CD14-positive monocyte (primary cell): ENCODE results near the gene DPF3. TPM values are rescaled to one million over a fixed set of nuclear protein-coding genes. Genes with fewer than 3 reads are reported as not detected.

Source experiments
- DNase-seq, 3 donors: peaks; one replicate each; pipeline ENCODE4 v3.0.0-alpha.2; 2011 to 2022
- H2AFZ ChIP-seq: 2 replicates; pipeline ENCODE4 v1.6.0; 2012; ENCODE audit warnings: mild to moderate bottlenecking, low read depth, low read length, inconsistent platforms; ENCODE audit not compliant: insufficient read depth, poor library complexity, severe bottlenecking
- H3K27ac ChIP-seq, 2 donors: 1 replicate in 1 of 2; 2 replicates in 1 of 2; pipeline ENCODE4 v1.5.1; 2012 to 2013; ENCODE audit warnings: low read length in 2 of 2, control low read depth in 1 of 2, inconsistent platforms in 1 of 2, low read depth in 1 of 2, mild to moderate bottlenecking in 1 of 2
- H3K27me3 ChIP-seq, 2 donors: one replicate each; pipeline versions ENCODE4 v1.6.0 to v1.6.1; 2011 to 2013; ENCODE audit warnings: low read length in 2 of 2; ENCODE audit not compliant: control insufficient read depth in 2 of 2, insufficient read depth in 2 of 2
- H3K36me3 ChIP-seq, 2 donors: replicated peaks in 1 of 2; 1 replicate in 1 of 2; 2 replicates in 1 of 2; pipeline versions ENCODE4 v1.5.1 to v1.6.1; 2012 to 2013; ENCODE audit warnings: low read length in 2 of 2, control low read depth in 1 of 2, inconsistent platforms in 1 of 2, mild to moderate bottlenecking in 1 of 2; ENCODE audit not compliant: insufficient read depth in 2 of 2, control insufficient read depth in 1 of 2
- H3K4me1 ChIP-seq, 2 donors: 1 replicate in 1 of 2; 2 replicates in 1 of 2; pipeline versions ENCODE4 v1.5.1 to v1.6.1; 2012 to 2013; ENCODE audit warnings: low read length in 2 of 2, control low read depth in 1 of 2, inconsistent platforms in 1 of 2, mild to moderate bottlenecking in 1 of 2, moderate library complexity in 1 of 2; ENCODE audit not compliant: insufficient read depth in 2 of 2, control insufficient read depth in 1 of 2
- H3K4me2 ChIP-seq: replicated peaks from 2 replicates; pipeline ENCODE3; 2012; ENCODE audit warnings: low read length, moderate library complexity, mild to moderate bottlenecking; ENCODE audit not compliant: poor library complexity, severe bottlenecking; ENCODE audit errors: extremely low read depth
- H3K4me3 ChIP-seq, 3 experiments: fragments of 200-600 bp in 1 of 3; sonication (generic) in 1 of 3; replicated peaks in 1 of 3; 1 replicate in 2 of 3; 2 replicates in 1 of 3; pipeline ENCODE4 v1.5.1; 2011 to 2013; ENCODE audit warnings: low read length in 3 of 3, mild to moderate bottlenecking in 3 of 3, control low read depth in 2 of 3, low read depth in 2 of 3, inconsistent platforms in 1 of 3, moderate library complexity in 1 of 3
- H3K79me2 ChIP-seq: 2 replicates; pipeline ENCODE4 v1.6.0; 2012; ENCODE audit warnings: mild to moderate bottlenecking, control low read depth, inconsistent platforms, low read length, moderate library complexity; ENCODE audit not compliant: insufficient read depth
- H3K9ac ChIP-seq: 2 replicates; pipeline ENCODE4 v1.6.0; 2017; ENCODE audit warnings: low read length, mild to moderate bottlenecking; ENCODE audit not compliant: insufficient read depth, poor library complexity, severe bottlenecking
- H3K9me3 ChIP-seq, 2 donors: replicated peaks in 1 of 2; 1 replicate in 1 of 2; 2 replicates in 1 of 2; pipeline versions ENCODE4 v1.5.1 to v1.6.1; 2012 to 2013; ENCODE audit warnings: low read length in 2 of 2, control low read depth in 1 of 2; ENCODE audit not compliant: control insufficient read depth in 1 of 2, insufficient read depth in 1 of 2
- H4K20me1 ChIP-seq: 2 replicates; pipeline ENCODE4 v1.6.0; 2012; ENCODE audit warnings: mild to moderate bottlenecking, low read length, control low read depth, moderate library complexity; ENCODE audit not compliant: insufficient read depth
- H3K27ac Mint-ChIP-seq, 7 donors: one replicate each; pipeline ENCODE4 v1.8.0; 2020; ENCODE audit warnings: mild to moderate bottlenecking in 7 of 7, mixed read lengths in 7 of 7, moderate library complexity in 6 of 7, inconsistent platforms in 2 of 7
- H3K27me3 Mint-ChIP-seq, 3 donors: one replicate each; pipeline ENCODE4 v1.8.0; 2021 to 2022; ENCODE audit warnings: low read depth in 3 of 3, mild to moderate bottlenecking in 3 of 3, mixed read lengths in 3 of 3, moderate library complexity in 3 of 3, inconsistent platforms in 1 of 3
- H3K36me3 Mint-ChIP-seq, 2 donors: one replicate each; pipeline ENCODE4 v1.8.0; 2020; ENCODE audit warnings: mixed read lengths in 2 of 2, inconsistent platforms in 1 of 2, mild to moderate bottlenecking in 1 of 2
- H3K4me1 Mint-ChIP-seq: one replicate; pipeline ENCODE4 v1.8.0; 2020; ENCODE audit warnings: mild to moderate bottlenecking, mixed read lengths
- H3K4me3 Mint-ChIP-seq, 2 donors: one replicate each; pipeline ENCODE4 v1.8.0; 2020; ENCODE audit warnings: mild to moderate bottlenecking in 2 of 2, mixed read lengths in 2 of 2, moderate library complexity in 1 of 2
- H3K9me3 Mint-ChIP-seq, 7 donors: one replicate each; pipeline ENCODE4 v1.8.0; 2020 to 2022; ENCODE audit warnings: mixed read lengths in 7 of 7, mild to moderate bottlenecking in 6 of 7, moderate library complexity in 6 of 7, inconsistent platforms in 2 of 7
- WGBS: methylation state at CpG from one replicate; pipeline ENCODE4 v1.1.5; 2013; ENCODE audit warnings: missing lambda C conversion rate; ENCODE audit not compliant: insufficient coverage; 5-methylcytosine and 5-hydroxymethylcytosine counted together
- intact Hi-C, 2 donors: fragments of 100-400 bp; cut with micrococcal nuclease; formaldehyde crosslinking; loops; one replicate each; pipeline versions ENCODE4 v1.15.0 to v1.15.1; 2023
- polyA plus RNA-seq, 3 donors: library from polyadenylated mRNA; depleted of rRNA in 1 of 3; unstranded in 2 of 3; stranded (reverse) in 1 of 3; fragments of 300-500 nt in 2 of 3; fragments of >200 nt in 1 of 3; fragmentation: Illumina TruSeq in 2 of 3; gene quantifications; 1 replicate in 2 of 3; 2 replicates in 1 of 3; pipeline ENCODE4 v1.2.3, GENCODE V29; 2012 to 2021
- TF ChIP-seq, protein P1 (sequence below): fragments of 200-600 bp; IDR thresholded peaks from one replicate; pipeline ENCODE4 v1.8.0; 2022; ENCODE audit warnings: antibody characterized with exemption, mild to moderate bottlenecking

The DPF3 gene
- polyA plus RNA-seq, 3 donors, result 0.33 to 0.39 TPM; not detected in 1

DNA sequence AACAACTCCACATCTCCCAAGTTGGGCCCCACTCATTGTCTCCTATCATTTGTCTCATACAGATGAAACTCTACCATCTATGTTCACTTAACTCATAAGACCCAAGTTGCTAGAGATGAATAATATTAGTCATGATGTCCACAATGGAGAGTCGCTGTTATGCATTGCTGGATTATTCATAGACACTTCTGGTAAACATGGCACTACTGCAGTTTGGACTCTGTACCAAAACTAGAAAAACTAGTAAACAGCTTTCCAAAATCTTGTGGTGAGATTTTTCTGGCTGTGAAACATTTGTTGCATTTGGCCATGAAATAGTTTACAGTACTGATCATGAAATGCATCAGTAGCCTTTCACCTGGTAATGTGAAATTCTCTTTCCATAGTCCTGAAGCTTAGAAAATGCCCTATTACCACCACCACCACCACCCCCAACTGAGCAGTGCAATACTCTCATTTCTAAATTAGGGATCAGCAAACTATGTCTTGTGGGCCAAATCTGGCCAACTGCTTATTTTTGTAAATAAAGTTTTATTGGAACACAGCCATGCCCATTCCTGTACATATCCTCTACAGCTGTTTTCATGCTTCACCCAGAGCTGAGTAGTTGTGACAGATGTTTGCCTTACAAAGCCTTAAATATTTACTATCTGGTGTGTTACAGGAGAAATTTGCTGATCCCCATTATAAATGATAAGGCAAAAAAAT is 236.5 kb downstream of the DPF3 start:
- peaks cover 0 to 2% (median 0%) of the 10 kb centered on the region in 7 donors for H3K9me3 Mint-ChIP-seq
- no peaks in the 10 kb centered on the region for H3K4me1 ChIP-seq
- WGBS, result no CpG with 5 or more reads among the region's 1 CpG
- H3K4me3 Mint-ChIP-seq, result no peak overlapping the region
- no peak overlapping the region for H3K27ac ChIP-seq
- H2AFZ ChIP-seq, result no peak overlapping the region
- no peak overlapping the region for H3K4me2 ChIP-seq
- no peaks in the 10 kb centered on the region for H3K36me3 Mint-ChIP-seq
- H3K27me3 Mint-ChIP-seq, result peaks cover 4 to 5% (median 4%) of the 10 kb centered on the region in 3 donors
- no peaks in the 10 kb centered on the region for H3K79me2 ChIP-seq
- TF ChIP-seq, protein P1, sequence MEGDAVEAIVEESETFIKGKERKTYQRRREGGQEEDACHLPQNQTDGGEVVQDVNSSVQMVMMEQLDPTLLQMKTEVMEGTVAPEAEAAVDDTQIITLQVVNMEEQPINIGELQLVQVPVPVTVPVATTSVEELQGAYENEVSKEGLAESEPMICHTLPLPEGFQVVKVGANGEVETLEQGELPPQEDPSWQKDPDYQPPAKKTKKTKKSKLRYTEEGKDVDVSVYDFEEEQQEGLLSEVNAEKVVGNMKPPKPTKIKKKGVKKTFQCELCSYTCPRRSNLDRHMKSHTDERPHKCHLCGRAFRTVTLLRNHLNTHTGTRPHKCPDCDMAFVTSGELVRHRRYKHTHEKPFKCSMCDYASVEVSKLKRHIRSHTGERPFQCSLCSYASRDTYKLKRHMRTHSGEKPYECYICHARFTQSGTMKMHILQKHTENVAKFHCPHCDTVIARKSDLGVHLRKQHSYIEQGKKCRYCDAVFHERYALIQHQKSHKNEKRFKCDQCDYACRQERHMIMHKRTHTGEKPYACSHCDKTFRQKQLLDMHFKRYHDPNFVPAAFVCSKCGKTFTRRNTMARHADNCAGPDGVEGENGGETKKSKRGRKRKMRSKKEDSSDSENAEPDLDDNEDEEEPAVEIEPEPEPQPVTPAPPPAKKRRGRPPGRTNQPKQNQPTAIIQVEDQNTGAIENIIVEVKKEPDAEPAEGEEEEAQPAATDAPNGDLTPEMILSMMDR, result no peak
- no peaks in the 10 kb centered on the region for H3K9me3 ChIP-seq
- H3K9ac ChIP-seq, result no peak overlapping the region
- DNase-seq, result no peak
- H3K36me3 ChIP-seq, result no peaks in the 10 kb centered on the region
- H3K27ac Mint-ChIP-seq, result no peak overlapping the region
- H4K20me1 ChIP-seq, result no peaks in the 10 kb centered on the region
- H3K27me3 ChIP-seq, result no peaks in the 10 kb centered on the region
- no peaks in the 10 kb centered on the region for H3K4me1 Mint-ChIP-seq
- no peak overlapping the region for H3K4me3 ChIP-seq
- intact Hi-C loops, result no loop called here

GRCh38 chr14:72653026-72653425 is 240.9 kb downstream of the DPF3 start:
- Histone ChIP-seq H4K20me1 (no peaks in the 10 kb centered on the region), H3K9ac (no peak overlapping the region), H3K79me2 (no peaks in the 10 kb centered on the region), H3K27me3 (no peaks in the 10 kb centered on the region), H3K36me3 (no peaks in the 10 kb centered on the region), H3K27ac (no peak overlapping the region), H3K9me3 (no peaks in the 10 kb centered on the region), H3K4me3 (no peak overlapping the region), H2AFZ (no peak overlapping the region), H3K4me1 (no peaks in the 10 kb centered on the region), H3K4me2 (no peak overlapping the region)
- Mint-ChIP-seq H3K27me3 (peaks cover 2 to 5% (median 3%) of the 10 kb centered on the region in 3 donors), H3K36me3 (no peaks in the 10 kb centered on the region), H3K27ac (no peak overlapping the region), H3K4me1 (no peaks in the 10 kb centered on the region), H3K4me3 (no peak overlapping the region), H3K9me3 (peaks cover 0 to 2% (median 0%) of the 10 kb centered on the region in 7 donors)
- intact Hi-C loops, result no loop called here
- TF ChIP-seq, protein P1, result no peak
- WGBS, result 100% methylated on average over 4 of the region's 8 CpGs
- no peak for DNase-seq
